GM12801 (cell line): Measurements from ENCODE around the gene CLBA1.

Experiments used
- TF ChIP-seq, protein P1 (sequence below): IDR thresholded peaks from one replicate; pipeline ENCODE4 v1.5.1; 2011; ENCODE audit warnings: control low read depth; ENCODE audit not compliant: insufficient read length; ENCODE audit errors: extremely low read depth

Gene CLBA1

DNA sequence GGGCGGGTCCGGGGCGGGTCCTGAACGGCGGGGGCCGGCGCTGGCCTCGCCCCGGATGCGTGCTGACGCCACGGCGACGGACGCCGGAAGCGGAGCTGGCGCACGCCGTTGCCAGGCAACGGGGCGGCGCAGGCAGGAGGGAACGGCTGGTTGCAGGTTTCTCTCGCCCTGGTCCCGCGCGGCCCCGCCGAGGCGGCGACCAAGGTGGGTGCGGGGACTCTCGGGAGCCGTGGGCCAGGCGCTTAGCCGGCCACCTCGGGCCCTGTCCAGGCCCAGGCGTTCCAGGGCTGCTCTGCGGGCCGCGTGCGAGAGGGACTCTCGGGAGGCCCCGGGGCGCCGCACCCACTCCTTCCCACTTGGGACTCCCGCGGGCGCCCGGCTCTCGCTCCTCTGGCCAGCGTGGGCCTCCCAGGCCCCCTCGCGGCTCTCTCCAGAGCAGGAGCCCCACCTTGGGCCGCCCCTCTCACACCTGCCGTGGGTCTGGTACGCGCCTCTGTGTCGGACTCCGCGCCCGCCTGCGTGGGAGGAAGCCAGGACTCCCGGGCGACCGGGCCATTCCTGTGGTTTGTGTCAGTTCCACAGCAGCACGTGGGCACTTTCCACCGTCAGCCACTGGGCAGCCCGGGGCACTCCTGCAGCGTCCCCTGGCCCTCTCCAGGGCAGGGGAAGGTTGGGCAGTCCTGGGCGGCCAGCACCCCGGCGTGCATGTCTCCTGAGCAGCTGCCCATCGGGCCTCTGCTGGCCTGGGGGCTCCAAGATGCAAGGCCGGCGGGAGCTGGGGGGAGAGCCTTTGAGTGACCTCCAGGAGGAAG lies at the start of gene CLBA1:
Gene CLBA1 (plus strand): TSS at position 114 of the 812 bp plus-strand sequence. CDS start 644 bp downstream, at position 758.
- TF ChIP-seq, protein P1, sequence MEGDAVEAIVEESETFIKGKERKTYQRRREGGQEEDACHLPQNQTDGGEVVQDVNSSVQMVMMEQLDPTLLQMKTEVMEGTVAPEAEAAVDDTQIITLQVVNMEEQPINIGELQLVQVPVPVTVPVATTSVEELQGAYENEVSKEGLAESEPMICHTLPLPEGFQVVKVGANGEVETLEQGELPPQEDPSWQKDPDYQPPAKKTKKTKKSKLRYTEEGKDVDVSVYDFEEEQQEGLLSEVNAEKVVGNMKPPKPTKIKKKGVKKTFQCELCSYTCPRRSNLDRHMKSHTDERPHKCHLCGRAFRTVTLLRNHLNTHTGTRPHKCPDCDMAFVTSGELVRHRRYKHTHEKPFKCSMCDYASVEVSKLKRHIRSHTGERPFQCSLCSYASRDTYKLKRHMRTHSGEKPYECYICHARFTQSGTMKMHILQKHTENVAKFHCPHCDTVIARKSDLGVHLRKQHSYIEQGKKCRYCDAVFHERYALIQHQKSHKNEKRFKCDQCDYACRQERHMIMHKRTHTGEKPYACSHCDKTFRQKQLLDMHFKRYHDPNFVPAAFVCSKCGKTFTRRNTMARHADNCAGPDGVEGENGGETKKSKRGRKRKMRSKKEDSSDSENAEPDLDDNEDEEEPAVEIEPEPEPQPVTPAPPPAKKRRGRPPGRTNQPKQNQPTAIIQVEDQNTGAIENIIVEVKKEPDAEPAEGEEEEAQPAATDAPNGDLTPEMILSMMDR = no peak

DNA sequence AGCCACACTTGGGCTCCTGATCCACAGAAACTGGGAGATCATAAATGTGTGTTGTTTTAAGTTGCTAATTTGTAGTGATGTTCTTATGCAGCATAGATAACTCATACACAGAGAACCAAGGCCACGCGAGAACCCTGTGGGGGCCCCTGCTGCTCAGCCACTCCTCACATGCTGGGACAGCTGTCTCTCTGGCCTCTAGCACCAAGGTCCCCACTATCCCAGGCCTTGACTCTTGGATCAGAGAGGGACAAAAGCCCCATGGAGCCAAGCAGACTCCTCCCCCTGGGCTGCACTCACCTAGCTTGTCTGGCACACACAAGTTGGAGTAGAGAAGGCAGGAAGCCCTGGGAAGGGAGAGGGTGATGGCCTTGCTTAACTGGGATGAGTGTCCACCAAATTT lies 49.6 kb upstream of the CLBA1 start:
- TF ChIP-seq, protein P1 = no peak

DNA sequence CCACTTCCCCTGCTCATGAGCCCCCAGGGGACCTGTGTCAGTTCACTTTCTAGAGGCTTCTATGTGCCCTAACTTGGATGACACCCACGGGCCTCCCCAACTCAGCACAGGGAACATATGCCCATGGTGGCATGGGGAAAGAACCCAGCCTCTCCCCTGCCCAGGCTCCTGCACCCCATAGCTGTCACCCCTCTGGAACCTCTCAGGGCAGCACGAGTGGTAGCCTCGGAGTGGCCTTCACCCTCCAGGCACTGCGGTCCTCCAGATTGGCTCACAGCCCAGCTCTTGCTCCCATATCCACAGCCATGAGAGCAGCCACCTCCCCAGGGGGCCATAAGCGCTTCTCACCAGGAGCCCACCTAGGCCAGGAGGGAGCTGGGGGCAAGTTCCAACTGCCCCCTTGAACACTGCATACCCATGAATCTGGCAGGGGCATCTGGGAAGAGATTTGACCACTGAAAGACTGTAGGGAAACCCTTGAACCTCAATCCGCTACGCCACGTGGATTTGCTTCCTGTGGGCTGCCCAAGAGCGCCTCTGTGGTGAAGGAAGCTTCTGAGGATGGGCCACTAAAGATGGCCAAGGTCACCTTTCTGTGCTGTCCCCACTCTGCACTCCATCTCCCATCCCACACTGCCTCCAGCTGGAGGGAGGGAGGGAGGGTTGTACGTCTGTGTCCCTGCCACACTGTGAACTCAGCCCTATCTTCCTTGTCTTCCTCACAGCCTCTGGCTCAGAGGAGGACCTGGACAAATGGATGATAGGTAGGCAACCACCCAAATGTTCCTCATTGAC lies 49.0 kb upstream of the CLBA1 start:
- TF ChIP-seq, protein P1 = no peak

DNA sequence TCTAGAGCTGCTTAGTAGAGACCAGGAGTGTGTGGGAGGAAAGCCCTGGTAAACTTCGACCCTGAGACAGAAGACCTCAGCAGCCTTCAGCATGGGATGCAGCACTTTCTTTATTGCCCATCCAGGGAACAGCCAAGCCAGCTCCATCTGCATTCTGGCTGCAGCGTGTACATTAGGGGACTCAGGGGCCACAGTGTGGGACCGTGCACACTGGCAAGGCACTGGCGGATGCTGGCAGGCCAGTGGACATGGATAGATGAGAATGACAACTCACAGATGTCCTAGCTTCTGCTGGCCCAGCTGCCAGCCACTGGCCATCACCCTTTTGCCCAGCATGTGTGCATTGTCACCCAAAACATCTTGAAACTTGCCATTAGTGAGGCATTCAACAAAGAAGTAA lies 48.4 kb upstream of the CLBA1 start:
- TF ChIP-seq, protein P1 = no peak

DNA sequence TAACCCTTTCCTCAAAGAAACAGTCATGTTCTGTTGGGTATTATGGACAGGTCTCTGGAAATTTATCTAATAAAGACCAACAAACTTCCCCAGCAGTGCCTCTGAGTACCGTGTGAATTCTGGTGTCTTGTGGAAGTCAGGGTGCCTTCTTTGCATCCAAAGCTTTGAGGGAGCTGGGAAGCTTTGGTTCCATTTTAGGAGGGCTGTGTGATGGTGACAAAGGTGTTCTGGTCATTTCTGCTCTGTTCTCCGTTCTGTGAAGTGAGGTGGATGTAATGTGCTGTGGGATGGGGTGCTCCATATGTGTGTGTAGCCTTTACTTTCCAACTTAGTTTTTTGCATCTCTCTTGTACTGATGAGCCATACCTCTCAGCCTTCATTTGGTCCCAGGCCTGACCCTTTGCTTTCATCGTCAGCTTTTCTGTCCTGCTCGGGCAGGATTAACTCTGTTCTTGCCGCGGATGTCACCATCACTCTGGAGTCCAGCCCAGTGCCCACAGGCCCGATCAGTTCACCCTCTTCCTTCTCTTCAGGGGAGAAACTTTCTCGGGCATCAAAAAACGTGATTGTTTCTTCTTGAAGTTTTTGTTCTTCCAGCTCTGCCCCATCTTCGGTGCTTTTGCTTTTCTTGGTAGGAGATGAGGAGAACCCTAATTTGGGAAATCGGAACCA lies 47.8 kb upstream of the CLBA1 start:
- TF ChIP-seq, protein P1 = no peak

DNA sequence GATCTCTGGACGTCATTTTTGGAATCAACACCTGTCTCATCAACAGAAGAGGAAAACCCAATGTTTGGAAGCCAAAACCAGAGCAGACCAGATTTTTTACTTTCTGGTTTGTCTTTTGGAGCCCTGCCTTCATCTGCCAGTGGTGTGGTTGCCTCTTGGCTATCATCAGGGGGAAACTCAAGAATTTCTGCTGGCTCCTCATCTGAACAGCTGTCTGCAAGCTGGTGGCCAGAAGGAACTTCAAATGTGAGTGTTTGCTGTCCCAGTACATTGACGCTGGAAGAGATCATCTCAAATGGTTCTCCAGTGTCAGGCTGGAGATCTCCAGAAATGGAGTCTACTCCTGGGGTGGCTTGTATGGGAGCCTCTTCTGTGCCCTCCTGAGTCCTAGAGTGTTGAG lies 47.2 kb upstream of the CLBA1 start:
- TF ChIP-seq, protein P1 = no peak

DNA sequence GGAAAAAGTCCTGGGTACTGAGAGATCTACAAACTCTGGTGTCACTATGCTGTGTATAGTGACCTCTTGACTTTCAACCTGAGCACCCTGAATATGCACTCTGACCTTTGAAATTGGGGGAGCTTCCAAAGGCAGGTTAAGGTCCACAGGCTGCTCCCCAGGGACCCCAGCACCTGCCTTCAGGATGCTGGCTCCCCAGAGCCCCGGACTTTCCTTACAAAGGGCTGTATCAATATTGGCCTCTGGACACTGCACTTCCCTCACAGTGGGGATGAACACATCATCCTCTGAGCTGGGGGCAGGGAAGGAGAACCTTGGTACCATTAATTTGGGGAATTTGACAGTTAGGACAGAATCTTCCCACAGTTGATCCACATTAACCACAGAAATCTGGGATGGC lies 46.6 kb upstream of the CLBA1 start:
- TF ChIP-seq, protein P1 = no peak
